Osteocyte (in vitro differentiated cells): ENCODE measurements around the gene OR5AK2. TPM values are rescaled to one million over a fixed set of nuclear protein-coding genes. Genes with fewer than 3 reads are reported as not detected.

Source experiments
- DNase-seq: peaks from one replicate; pipeline ENCODE4 v3.0.0; 2021; ENCODE audit warnings: mixed read lengths; ENCODE audit not compliant: unreplicated experiment; ENCODE audit errors: extremely low spot score
- H3K27ac Mint-ChIP-seq: one replicate; pipeline ENCODE4 v1.8.0; 2021; ENCODE audit warnings: mild to moderate bottlenecking, mixed read lengths; ENCODE audit not compliant: unreplicated experiment
- H3K27me3 Mint-ChIP-seq: one replicate; pipeline ENCODE4 v1.8.0; 2021; ENCODE audit warnings: mixed read lengths; ENCODE audit not compliant: unreplicated experiment
- H3K36me3 Mint-ChIP-seq: one replicate; pipeline ENCODE4 v1.8.0; 2021; ENCODE audit warnings: mixed read lengths; ENCODE audit not compliant: unreplicated experiment
- H3K4me1 Mint-ChIP-seq: one replicate; pipeline ENCODE4 v1.8.0; 2021; ENCODE audit warnings: mixed read lengths; ENCODE audit not compliant: unreplicated experiment
- H3K4me3 Mint-ChIP-seq: one replicate; pipeline ENCODE4 v1.8.0; 2021; ENCODE audit warnings: mild to moderate bottlenecking, moderate library complexity, mixed read lengths; ENCODE audit not compliant: unreplicated experiment
- H3K9me3 Mint-ChIP-seq: one replicate; pipeline ENCODE4 v1.8.0; 2021; ENCODE audit warnings: mixed read lengths; ENCODE audit not compliant: unreplicated experiment
- CTCF ChIP-seq: fragments of 200-600 bp; sonication (generic); IDR thresholded peaks from 2 replicates; pipeline ENCODE4 v1.5.0; 2021; ENCODE audit warnings: antibody characterized with exemption, mild to moderate bottlenecking, moderate library complexity
- total RNA-seq: library from RNA; stranded (reverse); gene quantifications from 2 replicates; pipeline ENCODE4 v1.2.1, GENCODE V29; 2021

Gene OR5AK2
- total RNA-seq, 1 donor from 2014 or later = not detected

- H3K9me3 Mint-ChIP-seq = no peaks in the 10 kb centered on the region
- H3K36me3 Mint-ChIP-seq = no peaks in the 10 kb centered on the region
- H3K4me1 Mint-ChIP-seq = no peaks in the 10 kb centered on the region
- TF ChIP-seq CTCF = peak; percentile 50
- DNase-seq = no peak
- no peak overlapping the region for H3K27ac Mint-ChIP-seq
- H3K27me3 Mint-ChIP-seq = peaks cover 2% of the 10 kb centered on the region
- no peak overlapping the region for H3K4me3 Mint-ChIP-seq
Observed at GRCh38 chr11:57001674-57002401, 13.1 kb downstream of the OR5AK2 start.

GRCh38 chr11:57008373-57008772 is 19.7 kb downstream of the OR5AK2 start:
- TF ChIP-seq CTCF = no peak
- Mint-ChIP-seq H3K9me3 (no peaks in the 10 kb centered on the region), H3K36me3 (no peaks in the 10 kb centered on the region), H3K4me3 (no peak overlapping the region), H3K27me3 (peaks cover 25% of the 10 kb centered on the region), H3K4me1 (no peaks in the 10 kb centered on the region), H3K27ac (no peak overlapping the region)
- no peak for DNase-seq

GRCh38 chr11:57015679-57016078 is 27.0 kb downstream of the OR5AK2 start:
- H3K27me3 Mint-ChIP-seq = peaks cover 23% of the 10 kb centered on the region
- H3K4me1 Mint-ChIP-seq = no peaks in the 10 kb centered on the region
- no peak overlapping the region for H3K4me3 Mint-ChIP-seq
- H3K36me3 Mint-ChIP-seq = no peaks in the 10 kb centered on the region
- H3K9me3 Mint-ChIP-seq = no peaks in the 10 kb centered on the region
- no peak for TF ChIP-seq CTCF
- H3K27ac Mint-ChIP-seq = no peak overlapping the region
- DNase-seq = no peak

GRCh38 chr11:57031556-57031955 is 42.8 kb downstream of the OR5AK2 start:
- no peak for DNase-seq
- Mint-ChIP-seq H3K4me1 (no peaks in the 10 kb centered on the region), H3K9me3 (no peaks in the 10 kb centered on the region)

More at GRCh38 chr11:57031556-57031955, 42.8 kb downstream of the OR5AK2 start:
- peaks cover 2% of the 10 kb centered on the region for H3K27me3 Mint-ChIP-seq
- no peak for TF ChIP-seq CTCF
- H3K36me3 Mint-ChIP-seq = no peaks in the 10 kb centered on the region
- H3K27ac Mint-ChIP-seq = no peak overlapping the region
- H3K4me3 Mint-ChIP-seq = no peak overlapping the region

Other genes with a start within 250 kb of the OR5AK2 start
- gene OR9G4, start 240.2 kb upstream of the OR5AK2 start, total RNA-seq = not detected in 2 replicates
- not detected in 2 replicates for gene LRRC55, start 193.0 kb downstream of the OR5AK2 start, total RNA-seq
- not detected in 2 replicates for gene APLNR, start 248.3 kb downstream of the OR5AK2 start, total RNA-seq